HEK293 (cell line): ENCODE measurements around the gene MPHOSPH9.
"Not testable (repeated sequence)": the region's sequence is repeated elsewhere in the genome, so short reads cannot be mapped to it uniquely, and the experiment has no call there.

ENCODE experiments used
- BCL11B ChIP-seq: fragments of 450-650 bp; formaldehyde crosslinking; IDR thresholded peaks from 2 replicates; pipeline ENCODE4 v1.5.1; 2016; ENCODE audit warnings: low read depth, missing biosample characterization, missing genetic modification characterization
- CTCF ChIP-seq: fragments of 450-650 bp; formaldehyde crosslinking; IDR thresholded peaks from 2 replicates; pipeline ENCODE4 v1.5.1; 2016; ENCODE audit warnings: missing biosample characterization, missing genetic modification characterization
- MYNN ChIP-seq: fragments of 450-650 bp; formaldehyde crosslinking; IDR thresholded peaks from 2 replicates; pipeline ENCODE4 v1.5.1; 2016; ENCODE audit warnings: missing biosample characterization, missing genetic modification characterization, borderline replicate concordance
- REST ChIP-seq: fragments of 450-650 bp; formaldehyde crosslinking; IDR thresholded peaks from 2 replicates; pipeline ENCODE4 v1.5.1; 2016; ENCODE audit warnings: missing biosample characterization, missing genetic modification characterization
- TRIM28 ChIP-seq: IDR thresholded peaks from 2 replicates; pipeline ENCODE4 v1.6.1; 2011; ENCODE audit warnings: low read length, control low read depth, borderline replicate concordance
- ZBTB7A ChIP-seq: fragments of 450-650 bp; formaldehyde crosslinking; IDR thresholded peaks from 2 replicates; pipeline ENCODE4 v1.5.1; 2016; ENCODE audit warnings: low read depth, missing biosample characterization, missing genetic modification characterization
- ZNF10 ChIP-seq: fragments of 450-650 bp; formaldehyde crosslinking; IDR thresholded peaks from 2 replicates; pipeline ENCODE4 v1.5.1; 2017; ENCODE audit warnings: missing biosample characterization, missing genetic modification characterization
- ZNF148 ChIP-seq: fragments of 450-650 bp; formaldehyde crosslinking; IDR thresholded peaks from 2 replicates; pipeline ENCODE4 v1.5.0; 2017; ENCODE audit warnings: missing biosample characterization, missing genetic modification characterization, borderline replicate concordance
- ZNF24 ChIP-seq: fragments of 450-650 bp; formaldehyde crosslinking; IDR thresholded peaks from 2 replicates; pipeline ENCODE4 v1.5.1; 2016; ENCODE audit warnings: missing biosample characterization, missing genetic modification characterization
- ZNF629 ChIP-seq: fragments of 450-650 bp; formaldehyde crosslinking; IDR thresholded peaks from 2 replicates; pipeline ENCODE4 v1.5.1; 2017; ENCODE audit warnings: missing biosample characterization, missing genetic modification characterization
- ZNF792 ChIP-seq: fragments of 450-650 bp; formaldehyde crosslinking; IDR thresholded peaks from 2 replicates; pipeline ENCODE4 v1.5.1; 2016; ENCODE audit warnings: missing biosample characterization, missing genetic modification characterization
- ZSCAN5A ChIP-seq: fragments of 450-650 bp; formaldehyde crosslinking; IDR thresholded peaks from 2 replicates; pipeline ENCODE4 v1.5.1; 2016; ENCODE audit warnings: missing biosample characterization, missing genetic modification characterization

- not testable (repeated sequence) for TF ChIP-seq ZNF629 (tag by site-specific recombination); ZNF148 (tag by site-specific recombination); ZNF792 (tag by site-specific recombination); REST; TRIM28; BCL11B (tag by site-specific recombination); CTCF (tag by site-specific recombination); ZSCAN5A (tag by site-specific recombination); ZBTB7A (tag by site-specific recombination); ZNF24; ZNF10; MYNN
These were observed 15.2 kb upstream of the MPHOSPH9 start for GRCh38 chr12:123248129-123248528.
